HL-60/S4 treated with phorbol 12-myristate 13-acetate at 8.2 ng/mL for 4 days and 3 days (cell line): ENCODE measurements around the gene ADIPOR2.

Experiments
- in situ Hi-C: fragments of 300-500 bp; cut with MboI; formaldehyde crosslinking; loops from 2 replicates; pipeline ENCODE4 v1.15.0; 2022; ENCODE audit warnings: low sequenced_read_pairs

ADIPOR2 gene

GRCh38 chr12:1825382-1826102 is 134.7 kb downstream of the ADIPOR2 start:
- in situ Hi-C loops = no loop called here

- in situ Hi-C loops = no loop called here
These were observed 135.5 kb downstream of the ADIPOR2 start for GRCh38 chr12:1826401-1826800.

- in situ Hi-C loops = no loop called here
These were observed 136.2 kb downstream of the ADIPOR2 start for GRCh38 chr12:1826867-1827705.

GRCh38 chr12:1827826-1828805 is 137.2 kb downstream of the ADIPOR2 start:
- in situ Hi-C loops = no loop called here

GRCh38 chr12:1828856-1829255 is 138.0 kb downstream of the ADIPOR2 start:
- in situ Hi-C loops = no loop called here

GRCh38 chr12:1829306-1829900 is 138.5 kb downstream of the ADIPOR2 start:
- in situ Hi-C loops = no loop called here

GRCh38 chr12:1830401-1830845 is 139.6 kb downstream of the ADIPOR2 start:
- in situ Hi-C loops = no loop called here

GRCh38 chr12:1830981-1831963 is 140.4 kb downstream of the ADIPOR2 start:
- in situ Hi-C loops = no loop called here

- in situ Hi-C loops = no loop called here
These were observed 142.1 kb downstream of the ADIPOR2 start for GRCh38 chr12:1832801-1833595.

- in situ Hi-C loops = no loop called here
These were observed 142.7 kb downstream of the ADIPOR2 start for GRCh38 chr12:1833596-1834028.

GRCh38 chr12:1834186-1834925 is 143.5 kb downstream of the ADIPOR2 start:
- in situ Hi-C loops = no loop called here

GRCh38 chr12:1835211-1836131 is 144.6 kb downstream of the ADIPOR2 start:
- in situ Hi-C loops = no loop called here

- in situ Hi-C loops = no loop called here
These were observed 145.5 kb downstream of the ADIPOR2 start for GRCh38 chr12:1836241-1836803.

- in situ Hi-C loops = no loop called here
These were observed 146.1 kb downstream of the ADIPOR2 start for GRCh38 chr12:1836854-1837421.

- in situ Hi-C loops = no loop called here
These were observed 146.8 kb downstream of the ADIPOR2 start for GRCh38 chr12:1837541-1838204.
